Testis (tissue), 2 donors: ENCODE data around the gene CLDN19.
"Not testable (repeated sequence)": the region's sequence is repeated elsewhere in the genome, so short reads cannot be mapped to it uniquely, and the experiment has no call there.

Experiments used
- POLR2A ChIP-seq: fragments of 450-650 bp; IDR thresholded peaks from one replicate; pipeline ENCODE4 v1.6.1; 2017; ENCODE audit warnings: antibody characterized with exemption, mild to moderate bottlenecking, moderate library complexity
- TF ChIP-seq, protein P1 (sequence below), 3 experiments: fragments of 450-650 bp in 2 of 3; fragments of 200-600 bp in 1 of 3; sonication (generic) in 1 of 3; IDR thresholded peaks; one replicate each; pipeline ENCODE4 v1.5.1; 2016 to 2019; ENCODE audit warnings: antibody characterized with exemption in 3 of 3, mild to moderate bottlenecking in 2 of 3, moderate library complexity in 1 of 3

GRCh38 chr1:42751511-42752070 lies 11.6 kb upstream of the CLDN19 start:
- TF ChIP-seq, protein P1, sequence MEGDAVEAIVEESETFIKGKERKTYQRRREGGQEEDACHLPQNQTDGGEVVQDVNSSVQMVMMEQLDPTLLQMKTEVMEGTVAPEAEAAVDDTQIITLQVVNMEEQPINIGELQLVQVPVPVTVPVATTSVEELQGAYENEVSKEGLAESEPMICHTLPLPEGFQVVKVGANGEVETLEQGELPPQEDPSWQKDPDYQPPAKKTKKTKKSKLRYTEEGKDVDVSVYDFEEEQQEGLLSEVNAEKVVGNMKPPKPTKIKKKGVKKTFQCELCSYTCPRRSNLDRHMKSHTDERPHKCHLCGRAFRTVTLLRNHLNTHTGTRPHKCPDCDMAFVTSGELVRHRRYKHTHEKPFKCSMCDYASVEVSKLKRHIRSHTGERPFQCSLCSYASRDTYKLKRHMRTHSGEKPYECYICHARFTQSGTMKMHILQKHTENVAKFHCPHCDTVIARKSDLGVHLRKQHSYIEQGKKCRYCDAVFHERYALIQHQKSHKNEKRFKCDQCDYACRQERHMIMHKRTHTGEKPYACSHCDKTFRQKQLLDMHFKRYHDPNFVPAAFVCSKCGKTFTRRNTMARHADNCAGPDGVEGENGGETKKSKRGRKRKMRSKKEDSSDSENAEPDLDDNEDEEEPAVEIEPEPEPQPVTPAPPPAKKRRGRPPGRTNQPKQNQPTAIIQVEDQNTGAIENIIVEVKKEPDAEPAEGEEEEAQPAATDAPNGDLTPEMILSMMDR (IDR thresholded peaks at IDR 0.05): not testable (repeated sequence)
- TF ChIP-seq POLR2A: not testable (repeated sequence)
